IPS-18c (cell line): Measurements from ENCODE around the gene OSBPL1A.
"Not testable (repeated sequence)": the region's sequence is repeated elsewhere in the genome, so short reads cannot be mapped to it uniquely, and the experiment has no call there.

Experiments
- H3K4me3 ChIP-seq: 2 replicates; pipeline ENCODE4 v1.7.0; 2013; ENCODE audit warnings: low read depth, mild to moderate bottlenecking, low read length, moderate library complexity; ENCODE audit not compliant: insufficient read depth
- H3K9me3 ChIP-seq: one replicate; pipeline ENCODE4 v1.6.1; 2013; ENCODE audit warnings: mild to moderate bottlenecking, low read length, moderate library complexity; ENCODE audit not compliant: control insufficient read depth, insufficient read depth

OSBPL1A gene

DNA sequence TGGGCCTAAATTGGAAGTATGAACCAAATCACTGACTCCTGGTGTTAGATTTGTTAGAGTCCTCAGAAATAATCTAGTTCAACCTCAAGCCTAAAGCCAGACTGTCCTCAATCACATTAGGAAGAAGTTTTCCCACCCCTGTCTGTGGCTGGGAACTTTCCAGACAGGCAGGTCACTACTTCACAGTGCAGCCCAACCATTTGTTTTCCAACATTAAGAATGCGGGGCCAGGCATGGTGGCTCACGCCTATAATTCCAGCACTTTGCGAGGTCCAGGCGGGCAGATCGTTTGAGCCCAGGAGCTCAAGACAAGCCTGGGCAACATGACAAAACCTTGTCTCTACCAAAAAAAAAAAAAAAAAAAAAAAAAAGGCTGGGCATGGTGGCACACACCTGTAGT lies 5.5 kb upstream of the OSBPL1A start:
- Histone ChIP-seq H3K9me3 (no peaks in the 10 kb centered on the region), H3K4me3 (no peak overlapping the region)

DNA sequence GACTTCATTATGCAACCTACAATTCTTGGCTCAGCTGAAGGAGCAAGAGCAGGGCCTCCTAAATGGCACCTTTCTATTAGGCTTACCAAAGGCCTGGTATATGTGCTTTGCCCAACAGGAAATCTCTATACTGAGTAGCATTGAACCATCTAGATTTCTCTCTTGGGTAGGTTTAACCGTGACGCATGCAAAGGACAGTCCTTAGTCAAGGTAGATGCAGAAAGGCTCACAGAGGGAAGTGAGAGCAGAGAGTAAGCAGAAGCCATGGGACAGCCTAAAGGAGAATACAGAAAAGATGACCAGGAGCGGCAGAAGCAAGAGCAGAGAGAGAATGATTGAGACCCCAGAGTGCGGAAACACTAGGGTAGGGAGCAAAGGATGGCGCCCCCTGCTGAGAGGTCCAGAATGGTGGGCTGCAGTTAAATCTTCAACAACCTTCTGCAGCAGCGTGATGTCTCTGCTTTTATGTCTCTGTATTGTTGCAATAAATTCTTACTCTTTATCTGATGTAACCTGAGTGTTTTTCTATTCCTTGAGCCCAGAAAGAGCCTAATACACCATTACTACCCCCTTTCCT lies 4.7 kb upstream of the OSBPL1A start:
- Histone ChIP-seq H3K9me3 (no peaks in the 10 kb centered on the region), H3K4me3 (no peak overlapping the region)

DNA sequence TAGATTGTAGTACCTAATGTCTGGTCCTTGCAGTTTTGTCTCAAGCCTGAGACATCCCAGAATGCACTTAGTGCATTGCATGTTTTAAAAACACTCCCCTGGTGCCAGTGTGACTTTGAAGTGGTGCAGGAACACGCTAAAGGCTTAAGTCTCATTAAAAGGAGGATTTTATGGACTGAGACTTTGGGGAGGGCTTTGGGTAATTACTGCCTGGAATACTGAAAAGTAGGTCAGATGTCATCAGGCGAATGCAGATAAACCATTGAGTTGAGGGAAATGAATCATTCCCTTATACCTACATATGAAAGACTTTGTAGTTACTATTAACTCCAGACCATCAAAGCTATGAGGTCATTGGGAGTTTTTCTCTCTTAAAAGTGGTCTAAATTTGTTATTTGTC lies 3.0 kb upstream of the OSBPL1A start:
- Histone ChIP-seq H3K4me3 (no peak overlapping the region), H3K9me3 (no peaks in the 10 kb centered on the region)

DNA sequence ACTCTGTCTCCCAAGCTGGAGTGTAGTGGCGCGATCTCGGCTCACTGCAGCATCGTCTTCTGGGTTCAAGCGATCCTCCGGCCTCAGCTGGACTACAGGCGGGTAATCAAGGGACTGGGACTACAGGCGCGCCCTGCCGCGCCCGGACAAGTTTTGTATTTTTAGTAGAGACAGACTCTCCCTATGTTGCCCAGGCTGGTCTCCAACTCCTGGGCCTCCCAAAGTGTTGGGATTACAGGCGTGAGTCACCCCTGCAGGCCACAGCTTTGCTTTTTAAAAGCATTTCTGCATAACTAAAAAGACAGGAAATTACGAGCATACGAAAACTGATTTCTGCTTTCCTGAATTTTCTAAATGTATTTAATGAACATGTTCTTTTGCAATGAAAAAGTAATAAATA lies 916 bp upstream of the OSBPL1A start:
- H3K9me3 ChIP-seq, result no peaks in the 10 kb centered on the region
- peak overlapping the region; percentile 41 for H3K4me3 ChIP-seq

GRCh38 chr18:24397131-24397693 lies 412 bp downstream of the OSBPL1A start:
- no peaks in the 10 kb centered on the region for H3K9me3 ChIP-seq

DNA sequence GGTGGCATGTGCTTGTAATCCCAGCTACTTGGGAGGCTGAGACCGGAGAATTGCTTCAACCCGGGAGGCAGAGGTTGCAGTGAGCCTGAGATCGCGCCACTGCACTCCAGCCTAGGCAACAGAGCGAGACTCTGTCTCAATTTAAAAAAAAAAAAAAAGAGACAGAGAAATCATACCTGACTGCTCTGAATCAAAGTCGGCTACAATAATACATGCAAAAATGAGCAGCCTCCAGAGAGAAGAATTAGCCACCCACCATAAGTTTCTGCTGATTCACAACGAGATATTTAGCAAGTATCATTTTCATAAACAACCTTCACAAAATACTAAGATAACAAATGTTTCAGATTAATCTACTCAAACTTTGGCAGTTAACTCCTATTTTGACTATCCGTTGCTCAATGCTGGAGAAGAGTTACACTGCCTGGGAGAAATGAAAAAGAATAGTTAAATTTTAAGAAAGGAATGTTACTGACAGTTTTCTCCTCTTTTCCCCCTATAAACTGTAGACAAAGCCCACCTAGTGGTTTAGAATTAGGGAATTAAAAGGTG lies 1.5 kb downstream of the OSBPL1A start:
- Histone ChIP-seq H3K9me3 (no peaks in the 10 kb centered on the region), H3K4me3 (peak overlapping the region; percentile 94; the same call in 1 of the 2 replicates)

More at GRCh38 chr18:24397131-24397693, 412 bp downstream of the OSBPL1A start:
- peak overlapping the region; percentile 94 for H3K4me3 ChIP-seq

DNA sequence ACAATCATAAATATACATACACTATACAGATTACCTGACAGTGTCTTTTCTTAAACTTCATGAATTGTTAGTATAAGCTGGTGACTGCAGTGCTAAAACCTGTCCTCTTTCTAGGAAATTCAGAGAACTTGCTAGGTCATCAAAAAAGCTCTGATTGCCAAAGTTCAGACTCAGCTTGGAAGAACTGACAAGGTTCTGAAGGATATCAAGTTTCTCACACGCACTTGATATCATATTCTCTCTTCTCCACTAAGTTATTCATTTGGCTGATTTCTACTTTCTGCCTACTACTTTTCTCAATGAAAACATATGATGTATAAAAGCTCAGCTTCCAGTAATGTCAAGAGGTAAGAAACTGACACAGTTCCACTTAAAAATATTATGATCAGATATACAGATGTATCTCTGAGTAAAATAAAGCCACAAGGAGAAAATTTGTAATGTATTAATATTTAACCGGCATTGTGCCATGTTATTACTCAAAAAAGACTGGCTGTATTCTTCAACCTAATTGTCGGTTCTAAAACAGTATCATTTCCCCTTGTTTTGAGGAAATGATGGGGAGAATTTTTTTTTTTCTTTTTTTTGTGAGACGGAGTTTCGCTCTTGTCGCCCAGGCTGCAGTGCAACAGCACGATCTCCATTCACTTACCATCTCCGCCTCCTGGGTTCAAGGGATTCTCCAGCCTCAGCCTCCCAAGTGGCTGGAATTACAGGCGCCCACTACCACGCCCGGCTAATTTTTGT lies 2.4 kb downstream of the OSBPL1A start:
- Histone ChIP-seq H3K9me3 (no peaks in the 10 kb centered on the region), H3K4me3 (no peak overlapping the region)

DNA sequence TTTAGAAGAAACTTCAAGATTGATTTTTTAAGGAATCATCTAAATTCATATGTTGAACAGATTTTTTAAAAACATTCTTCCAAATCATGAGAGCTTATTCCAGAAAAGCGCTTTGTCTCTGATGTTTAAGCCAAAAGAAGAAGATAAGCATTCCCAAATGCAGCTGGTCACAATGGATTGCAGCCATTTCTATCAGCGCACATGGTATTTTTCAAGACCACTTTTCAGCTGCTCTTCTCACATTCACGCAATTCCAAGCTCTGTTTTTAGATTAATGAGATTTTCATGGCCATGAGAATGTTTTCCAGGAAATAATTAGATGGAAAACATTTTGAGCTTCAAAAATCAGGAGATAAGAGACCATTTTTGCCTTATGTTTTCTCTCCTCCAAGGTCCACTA lies 8.7 kb downstream of the OSBPL1A start:
- Histone ChIP-seq H3K4me3 (no peak overlapping the region), H3K9me3 (no peaks in the 10 kb centered on the region)

DNA sequence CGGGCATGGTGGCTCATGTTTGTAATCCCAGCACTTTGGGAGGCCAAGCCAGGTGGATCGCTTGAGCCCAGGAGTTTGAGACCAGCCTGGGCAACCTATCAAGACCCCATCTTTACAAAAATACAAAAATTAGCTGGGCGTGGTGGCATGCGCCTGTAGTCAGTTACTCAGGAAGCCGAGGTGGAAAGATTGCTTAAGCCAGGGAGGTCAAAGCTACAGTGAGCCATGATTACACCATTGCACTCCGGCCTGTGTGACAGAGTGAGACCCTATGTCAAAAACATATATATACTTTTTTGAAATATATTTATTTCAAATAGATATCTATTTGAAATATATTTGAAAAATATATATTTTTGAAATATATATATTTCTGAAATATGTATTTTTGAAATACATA lies 10.9 kb downstream of the OSBPL1A start:
- H3K9me3 ChIP-seq, result no peaks in the 10 kb centered on the region
- no peak overlapping the region for H3K4me3 ChIP-seq

DNA sequence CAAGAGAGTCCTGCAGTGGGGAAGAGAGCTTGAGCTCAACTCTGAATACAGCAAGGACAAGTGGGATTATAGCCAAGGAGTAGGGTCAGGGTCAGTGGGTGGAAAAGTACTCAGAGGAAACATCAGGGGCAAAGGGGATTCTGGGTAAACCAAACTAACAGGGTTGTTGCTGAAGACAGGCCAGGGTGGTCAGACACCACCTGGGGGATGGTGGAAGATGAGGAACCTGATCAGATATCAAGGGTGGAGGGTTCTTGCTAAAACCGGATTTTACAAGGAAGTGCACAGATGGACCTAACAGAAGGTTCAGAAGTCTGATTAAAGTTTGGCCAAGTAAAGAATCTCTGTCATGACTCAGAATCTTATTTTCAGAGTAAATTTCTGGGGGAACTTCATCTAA lies 16.5 kb downstream of the OSBPL1A start:
- Histone ChIP-seq H3K9me3 (no peaks in the 10 kb centered on the region), H3K4me3 (no peak overlapping the region)

DNA sequence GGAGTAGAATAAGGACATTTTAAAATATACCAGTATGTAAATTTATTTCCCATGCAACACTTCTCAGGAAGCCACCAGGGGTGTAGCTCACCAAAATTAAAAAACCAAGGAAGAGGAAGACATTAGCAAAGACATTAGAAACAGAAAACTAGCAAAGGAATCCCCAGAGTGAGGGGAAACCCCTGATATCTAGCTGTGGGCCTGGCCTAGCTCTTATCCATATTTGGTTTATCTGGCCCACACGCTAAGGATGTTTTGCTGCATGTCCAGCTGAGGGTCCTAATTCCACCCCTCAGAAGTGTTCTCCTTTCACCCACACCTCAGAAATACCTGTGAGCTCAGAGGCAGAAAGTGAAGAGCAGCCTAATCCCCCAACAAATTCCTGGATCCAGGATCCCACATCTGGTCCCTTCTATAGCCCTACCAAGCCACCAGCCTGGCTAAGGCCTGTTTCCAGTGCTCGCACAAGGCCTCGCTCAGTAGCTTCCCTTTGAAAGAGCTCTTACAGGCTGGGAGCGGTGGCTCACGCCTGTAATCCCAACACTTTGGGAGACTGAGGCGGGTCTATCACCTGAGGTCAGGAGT lies 17.4 kb downstream of the OSBPL1A start:
- Histone ChIP-seq H3K9me3 (no peaks in the 10 kb centered on the region), H3K4me3 (no peak overlapping the region)

DNA sequence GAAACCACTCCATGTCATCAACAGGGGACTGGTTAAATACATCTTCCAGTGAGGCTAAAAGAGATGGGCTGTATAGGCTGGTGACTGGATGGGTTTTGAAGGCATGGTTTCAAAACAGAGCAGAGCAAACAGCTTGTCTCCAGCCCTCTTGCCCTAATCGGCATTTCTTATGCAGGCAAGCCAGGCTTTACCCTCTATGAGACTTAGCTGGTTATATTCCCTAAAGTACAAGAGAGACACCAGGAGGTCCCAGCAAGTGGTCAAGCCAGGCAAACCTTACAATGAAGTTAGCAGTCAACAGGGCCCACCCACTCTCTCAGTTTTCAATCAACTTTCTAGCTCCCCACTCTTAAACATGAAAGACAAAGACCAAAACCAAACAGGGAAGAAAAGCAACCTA lies 19.0 kb downstream of the OSBPL1A start:
- Histone ChIP-seq H3K9me3 (no peaks in the 10 kb centered on the region), H3K4me3 (no peak overlapping the region)

- H3K9me3 ChIP-seq, H3K4me3 ChIP-seq: not testable (repeated sequence)
Measured at GRCh38 chr18:24376531-24376930, 21.1 kb downstream of the OSBPL1A start.

DNA sequence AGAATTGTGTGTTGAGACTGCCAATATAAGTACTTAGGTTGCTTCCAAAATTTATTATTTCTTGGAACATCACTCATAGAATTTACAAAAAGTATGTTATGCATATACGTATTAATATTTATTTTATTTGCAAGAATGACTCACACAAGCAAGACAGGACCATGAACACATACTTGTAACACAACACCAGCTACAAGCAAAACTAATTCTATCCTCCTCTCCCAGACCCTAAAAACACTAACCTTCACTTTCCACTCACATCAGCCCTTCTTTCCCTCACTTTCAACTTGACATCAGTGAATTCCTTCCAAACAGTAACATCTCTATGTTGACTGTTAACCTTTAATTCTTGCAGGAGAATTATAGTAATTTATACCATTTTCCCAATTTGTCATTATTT lies 24.3 kb downstream of the OSBPL1A start:
- Histone ChIP-seq H3K9me3 (no peaks in the 10 kb centered on the region), H3K4me3 (no peak overlapping the region)

GRCh38 chr18:24372279-24372872 lies 25.2 kb downstream of the OSBPL1A start:
- Histone ChIP-seq H3K9me3 (no peaks in the 10 kb centered on the region), H3K4me3 (no peak overlapping the region)

- Histone ChIP-seq H3K4me3 (no peak overlapping the region), H3K9me3 (no peaks in the 10 kb centered on the region)
Measured at GRCh38 chr18:24370120-24370519, 27.5 kb downstream of the OSBPL1A start.

DNA sequence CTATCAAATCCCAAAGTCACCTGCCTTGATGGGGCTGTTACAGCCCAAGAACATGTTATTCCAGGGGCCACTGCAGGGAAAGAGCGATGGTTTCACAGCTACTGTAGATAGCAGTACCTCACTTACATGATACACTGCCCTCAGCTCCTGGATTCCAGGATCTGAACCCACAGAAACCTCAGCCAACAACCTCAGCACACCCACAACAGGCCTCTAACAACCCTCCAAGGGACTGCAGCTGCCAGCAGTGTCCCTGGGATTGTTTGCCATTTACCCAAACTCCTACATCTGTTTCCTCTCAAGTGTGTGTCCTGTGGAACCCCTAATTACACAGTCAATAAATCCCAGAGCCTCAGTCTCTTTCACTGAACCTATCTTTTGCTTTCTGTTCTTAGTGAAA lies 28.2 kb downstream of the OSBPL1A start:
- no peaks in the 10 kb centered on the region for H3K9me3 ChIP-seq
- H3K4me3 ChIP-seq, result no peak overlapping the region

DNA sequence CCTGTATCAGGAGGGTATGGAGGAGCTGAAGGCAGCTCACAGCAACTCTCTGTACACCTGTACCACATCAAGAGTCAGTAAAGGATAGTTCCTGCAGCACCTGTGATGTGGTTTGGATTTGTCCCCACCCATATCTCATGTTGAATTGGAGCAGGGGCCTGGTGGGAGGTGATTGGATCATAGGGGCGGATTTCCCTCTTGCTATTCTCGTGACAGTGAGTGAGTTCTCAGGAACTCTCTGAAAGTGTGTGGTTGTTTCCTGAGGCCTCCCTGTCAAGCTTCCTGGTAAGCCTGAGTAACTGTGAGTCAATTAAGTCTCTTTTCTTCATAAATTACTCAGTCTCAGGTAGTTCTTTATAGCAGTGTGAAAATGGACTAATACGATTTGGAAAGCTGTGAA lies 28.9 kb downstream of the OSBPL1A start:
- Histone ChIP-seq H3K4me3 (no peak overlapping the region), H3K9me3 (no peaks in the 10 kb centered on the region)
